Measurements from ENCODE around the gene GGTLC2.
"Not testable (repeated sequence)": the region's sequence is repeated elsewhere in the genome, so short reads cannot be mapped to it uniquely, and the experiment has no call there.

Gene GGTLC2

GRCh38 chr22:22667966-22668880 is 23.8 kb downstream of the GGTLC2 start:
- no peak for DNase-seq (ENCODE audit: low read depth in 1 of 2, low spot score in 1 of 2)

- DNase-seq (ENCODE audit: low read depth in 1 of 2, low spot score in 1 of 2): no peak
These were observed 24.7 kb downstream of the GGTLC2 start for GRCh38 chr22:22669093-22669492.

- no peak for DNase-seq (ENCODE audit: low read depth in 1 of 2, low spot score in 1 of 2)
These were observed 25.8 kb downstream of the GGTLC2 start for GRCh38 chr22:22670076-22670795.

GRCh38 chr22:22671506-22671905 is 27.1 kb downstream of the GGTLC2 start:
- DNase-seq (ENCODE audit: low read depth in 1 of 2, low spot score in 1 of 2): no peak

- DNase-seq (ENCODE audit: low read depth in 1 of 2, low spot score in 1 of 2): no peak
These were observed 28.7 kb downstream of the GGTLC2 start for GRCh38 chr22:22673099-22673498.

- no peak for DNase-seq (ENCODE audit: low read depth in 1 of 2, low spot score in 1 of 2)
These were observed 29.2 kb downstream of the GGTLC2 start for GRCh38 chr22:22673628-22674027.

- DNase-seq (ENCODE audit: low read depth in 1 of 2, low spot score in 1 of 2): no peak
These were observed 30.1 kb downstream of the GGTLC2 start for GRCh38 chr22:22674467-22674866.

- no peak for DNase-seq (ENCODE audit: low read depth in 1 of 2, low spot score in 1 of 2)
These were observed 34.6 kb downstream of the GGTLC2 start for GRCh38 chr22:22678970-22679369.

GRCh38 chr22:22680396-22680795 is 36.0 kb downstream of the GGTLC2 start:
- no peak for DNase-seq (ENCODE audit: low read depth in 1 of 2, low spot score in 1 of 2)

- DNase-seq (ENCODE audit: low read depth in 1 of 2, low spot score in 1 of 2): no peak
These were observed 36.9 kb downstream of the GGTLC2 start for GRCh38 chr22:22681221-22681739.

- DNase-seq (ENCODE audit: low read depth in 1 of 2, low spot score in 1 of 2): no peak
These were observed 37.8 kb downstream of the GGTLC2 start for GRCh38 chr22:22682196-22682595.

GRCh38 chr22:22682807-22683667 is 38.6 kb downstream of the GGTLC2 start:
- no peak for DNase-seq (ENCODE audit: low read depth in 1 of 2, low spot score in 1 of 2)

- DNase-seq (ENCODE audit: low read depth in 1 of 2, low spot score in 1 of 2): no peak
These were observed 39.4 kb downstream of the GGTLC2 start for GRCh38 chr22:22683668-22684361.

- no peak for DNase-seq (ENCODE audit: low read depth in 1 of 2, low spot score in 1 of 2)
These were observed 40.5 kb downstream of the GGTLC2 start for GRCh38 chr22:22684580-22685561.

GRCh38 chr22:22685586-22685985 is 41.2 kb downstream of the GGTLC2 start:
- DNase-seq (ENCODE audit: low read depth in 1 of 2, low spot score in 1 of 2): no peak

GRCh38 chr22:22686202-22687115 is 42.0 kb downstream of the GGTLC2 start:
- not testable (repeated sequence) for DNase-seq (ENCODE audit: low read depth in 1 of 2, low spot score in 1 of 2)

GRCh38 chr22:22687638-22688500 is 43.5 kb downstream of the GGTLC2 start:
- DNase-seq (ENCODE audit: low read depth in 1 of 2, low spot score in 1 of 2): no peak

All from activated CD4-positive, alpha-beta T cell treated with anti-CD3 and anti-CD28 coated beads, Interleukin-2, amount 50 U/mL, for 24 hours (primary cell).